Stimulated activated CD4-positive, alpha-beta T cell treated with anti-CD3 and anti-CD28 coated beads, Interleukin-15, amount 100 ng/mL, for 24 hours (primary cell): ENCODE results near the gene PLA2G2D.
A peak's percentile ranks its signal among the peaks of the same experiment; 100 is the strongest.

ENCODE experiments used
- DNase-seq: peaks from one replicate; pipeline ENCODE4 v3.0.0-alpha.2; 2020

Gene PLA2G2D, protein sequence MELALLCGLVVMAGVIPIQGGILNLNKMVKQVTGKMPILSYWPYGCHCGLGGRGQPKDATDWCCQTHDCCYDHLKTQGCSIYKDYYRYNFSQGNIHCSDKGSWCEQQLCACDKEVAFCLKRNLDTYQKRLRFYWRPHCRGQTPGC

DNA sequence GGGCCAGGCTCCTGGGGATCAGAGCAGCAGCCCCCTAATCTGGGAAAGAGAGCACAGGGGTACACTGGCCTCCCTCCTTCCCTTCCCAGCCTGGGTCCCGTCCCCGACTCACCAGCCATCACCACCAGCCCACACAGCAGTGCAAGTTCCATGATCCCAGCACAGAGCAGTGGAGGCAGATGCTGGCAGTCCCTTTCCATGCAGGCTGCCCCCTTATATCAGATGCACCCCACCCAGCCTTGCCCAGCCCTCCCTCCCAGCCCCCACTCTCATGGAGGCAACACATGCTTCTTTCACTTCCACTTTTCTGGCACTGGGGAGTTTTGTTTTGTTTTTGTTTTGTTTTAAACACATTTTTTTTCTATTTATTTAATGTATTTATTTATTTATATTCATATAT lies at the start of gene PLA2G2D:
TSS of gene PLA2G2D (minus strand) at position 190 of the 400 bp plus-strand sequence. CDS start at position 152, 38 bp downstream.
- DNase-seq: no peak

DNA sequence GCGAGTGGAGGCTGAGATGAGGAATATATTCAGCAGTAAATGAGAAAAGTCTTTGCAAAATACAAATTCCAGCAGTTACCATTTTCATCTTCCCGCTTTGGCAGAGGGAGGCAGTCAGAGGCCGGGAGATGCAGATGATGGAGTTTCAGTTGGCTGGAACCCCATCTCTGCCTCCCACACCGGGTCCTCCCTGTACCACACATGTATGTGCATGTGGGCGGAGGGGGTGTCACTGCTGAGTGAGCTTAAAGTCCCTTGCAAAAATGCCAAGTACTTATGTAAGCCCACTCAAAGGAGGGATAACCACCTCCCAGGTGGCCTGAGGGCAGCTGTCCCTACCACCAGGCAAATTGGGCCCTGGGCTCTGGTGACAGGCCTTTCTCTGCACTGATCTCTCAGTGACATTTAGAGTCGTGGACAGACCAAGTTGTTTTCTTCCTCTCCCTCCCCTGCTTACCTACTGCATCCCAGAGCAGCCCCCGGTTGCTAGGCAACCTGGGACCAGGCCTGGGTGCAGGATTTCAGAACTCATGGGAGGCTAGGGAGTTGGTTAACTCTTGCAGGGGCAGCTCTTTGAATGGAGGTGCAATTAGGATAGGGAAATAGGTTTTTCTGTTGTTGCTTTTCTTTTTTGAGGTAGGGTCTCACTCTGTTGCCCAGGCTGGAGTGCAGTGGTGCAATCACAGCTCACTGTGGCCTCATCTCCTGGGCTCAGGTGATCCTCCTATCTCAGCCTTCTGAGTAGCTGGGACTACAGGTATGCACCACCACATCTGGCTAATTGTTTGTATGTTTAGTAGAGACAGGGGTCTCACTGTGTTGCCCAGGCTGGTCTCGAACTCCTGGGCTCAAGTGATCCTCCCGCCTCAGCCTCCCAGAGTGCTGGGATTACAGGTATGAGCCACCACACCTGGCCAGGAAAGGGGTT lies 49.5 kb upstream of the PLA2G2D start:
- DNase-seq: no peak

DNA sequence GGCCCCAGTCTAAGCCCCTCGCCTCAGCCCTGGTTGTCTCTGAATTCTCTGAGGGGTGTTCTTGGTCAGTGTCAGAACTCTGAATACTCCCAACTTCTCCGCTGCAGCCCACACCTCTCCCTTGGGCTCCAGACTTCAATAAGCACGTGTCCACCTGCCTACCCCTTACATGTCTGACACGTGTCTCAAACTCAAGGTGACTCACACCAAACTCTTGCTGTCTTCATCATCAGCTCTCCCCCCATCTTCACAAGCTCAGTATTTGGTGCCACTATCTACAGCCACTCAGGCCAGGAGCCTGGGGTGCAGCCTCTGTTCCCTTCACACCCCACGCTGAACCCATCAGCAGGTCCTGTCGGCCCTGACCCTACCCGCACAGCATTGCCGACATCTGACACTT lies 47.8 kb upstream of the PLA2G2D start:
- no peak for DNase-seq

DNA sequence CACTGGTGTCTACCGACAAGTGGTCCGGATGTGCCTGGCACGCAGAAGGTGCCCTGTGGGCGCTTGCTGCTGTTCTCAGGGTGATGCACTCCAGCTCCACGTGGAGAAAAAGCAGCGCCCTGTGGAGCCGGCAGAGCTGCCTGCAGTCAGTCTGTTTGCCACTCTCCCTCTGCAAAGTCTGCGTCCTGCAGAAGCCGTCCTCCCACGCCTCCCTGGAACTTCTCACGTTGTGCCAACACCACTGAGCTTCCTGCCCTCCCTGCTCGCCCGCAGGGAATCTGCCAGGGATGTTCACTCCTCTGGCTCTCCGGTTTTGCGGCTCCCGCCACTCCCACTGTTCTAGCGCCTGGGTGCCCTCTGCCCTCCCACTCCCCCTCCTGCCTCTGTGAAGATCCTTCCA lies 46.7 kb upstream of the PLA2G2D start:
- DNase-seq: no peak

DNA sequence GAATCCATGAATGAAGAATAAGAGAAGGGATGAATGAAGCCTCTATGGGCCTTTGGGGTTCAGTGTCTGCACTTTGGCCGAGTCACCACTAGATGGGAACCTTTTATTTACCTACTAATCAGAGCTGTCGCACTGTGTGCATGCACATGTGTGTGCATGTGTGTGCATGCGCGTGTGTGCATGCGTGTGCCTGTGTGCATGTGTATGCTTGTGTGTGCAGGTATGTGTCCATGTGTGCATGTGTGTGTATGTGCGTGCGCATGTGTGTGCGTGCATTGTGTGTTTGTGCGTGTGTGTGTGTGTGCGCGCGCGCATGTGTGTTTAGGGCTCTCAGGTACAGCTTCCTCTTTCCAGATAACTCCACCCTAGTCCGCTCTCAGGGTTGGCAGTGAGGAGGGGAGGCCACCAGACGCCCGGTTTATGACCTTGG lies 46.2 kb upstream of the PLA2G2D start:
- DNase-seq: no peak

DNA sequence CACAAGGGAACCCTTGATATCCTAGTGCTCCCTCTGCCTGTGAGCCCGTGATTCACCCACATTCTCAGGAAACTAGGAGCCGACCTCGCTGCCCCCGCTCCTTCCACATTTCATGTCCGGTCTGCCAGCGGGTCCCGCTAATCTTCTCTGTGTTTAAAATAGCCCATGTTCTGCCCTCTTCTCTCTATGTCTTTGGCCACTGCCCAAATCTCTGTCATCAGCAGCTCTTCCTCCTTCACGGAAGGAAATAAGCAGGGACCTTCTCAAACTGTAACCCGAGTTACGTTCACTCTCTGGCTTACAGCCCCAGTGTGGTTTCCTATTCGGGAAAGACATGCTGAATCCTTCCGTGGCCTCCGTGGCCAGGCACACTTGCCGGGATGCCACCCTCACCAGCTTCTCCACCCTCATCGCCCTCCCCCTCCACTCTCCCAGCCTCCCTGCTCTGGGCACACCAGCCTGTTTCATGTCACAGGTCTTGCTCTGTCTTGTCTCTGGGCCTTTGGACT lies 45.4 kb upstream of the PLA2G2D start:
- no peak for DNase-seq

DNA sequence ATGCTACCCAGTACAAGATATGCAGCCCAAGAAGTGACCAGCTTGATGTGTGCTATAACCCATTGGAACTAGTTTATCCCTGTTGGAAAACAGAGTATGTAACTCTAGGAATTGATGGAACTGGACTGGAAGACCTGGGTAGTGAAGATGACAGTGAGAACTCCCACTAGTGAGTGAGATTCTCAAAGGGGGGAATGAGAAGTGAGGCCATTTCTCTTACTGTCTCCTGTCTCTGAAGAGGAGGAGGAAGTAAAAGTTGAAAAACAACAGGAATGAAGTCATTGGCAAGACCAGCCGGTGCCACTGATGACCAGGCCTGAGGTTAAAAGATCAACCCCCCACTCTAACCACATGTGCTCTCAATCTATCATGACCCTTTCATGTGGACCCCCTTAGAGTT lies 40.7 kb upstream of the PLA2G2D start:
- DNase-seq: no peak

DNA sequence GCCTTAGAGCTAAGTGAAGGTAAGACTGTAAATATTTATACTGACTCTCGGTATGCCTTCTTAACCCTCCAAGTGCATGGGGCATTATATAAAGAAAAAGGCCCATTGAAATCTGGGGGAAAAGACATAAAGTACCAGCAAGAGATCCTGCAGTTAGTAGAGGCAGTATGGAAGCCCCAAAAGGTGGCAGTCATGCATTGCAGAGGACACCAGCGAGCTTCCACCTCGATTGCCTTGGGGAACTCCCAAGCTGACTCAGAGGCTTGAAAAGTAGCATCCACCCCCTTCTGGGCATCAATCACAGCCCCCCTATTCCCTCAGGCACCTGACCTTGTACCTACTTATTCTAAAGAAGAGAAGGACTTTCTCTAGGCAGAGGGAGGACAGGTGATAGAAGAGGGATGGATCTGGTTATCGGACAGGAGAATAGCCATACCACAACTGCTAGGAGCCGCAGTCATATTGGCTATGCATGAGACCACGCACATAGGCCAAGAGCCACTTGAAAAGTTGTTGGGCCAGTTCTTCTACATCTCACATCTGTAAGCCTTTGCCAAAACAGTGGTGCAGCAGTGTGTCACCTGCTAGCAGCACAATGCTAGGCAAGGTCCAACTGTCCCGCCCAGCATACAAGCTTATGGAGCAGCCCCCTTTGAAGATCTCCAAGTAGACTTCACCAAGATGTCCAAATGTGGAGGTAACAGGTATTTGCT lies 39.2 kb upstream of the PLA2G2D start:
- DNase-seq: peak; percentile 36

DNA sequence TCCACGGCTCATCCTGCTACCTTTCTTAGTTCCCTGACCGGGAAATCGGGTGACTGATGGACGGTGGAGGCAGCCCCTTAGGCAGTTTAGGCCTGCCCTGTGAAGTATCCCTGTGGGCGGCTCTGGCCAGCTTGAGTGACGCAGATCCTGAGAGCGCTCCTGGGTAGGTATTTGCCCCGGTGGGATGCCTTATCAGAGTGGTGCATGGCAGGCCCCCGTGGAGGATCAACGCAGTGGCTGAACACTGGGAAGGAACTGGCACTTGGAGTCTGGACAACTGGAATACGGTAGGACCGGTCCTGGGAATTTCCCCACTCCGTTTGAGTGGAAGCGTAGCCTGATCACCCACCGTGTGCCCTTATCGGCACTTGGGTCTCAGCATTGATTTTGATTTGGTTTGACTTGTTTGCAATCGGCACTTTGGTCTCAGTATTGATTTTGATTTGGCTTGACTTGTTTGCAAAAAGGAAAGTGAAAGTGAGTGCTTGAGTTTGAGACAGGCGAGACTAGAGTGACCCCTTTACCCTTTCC lies 35.0 kb upstream of the PLA2G2D start:
- DNase-seq: no peak

DNA sequence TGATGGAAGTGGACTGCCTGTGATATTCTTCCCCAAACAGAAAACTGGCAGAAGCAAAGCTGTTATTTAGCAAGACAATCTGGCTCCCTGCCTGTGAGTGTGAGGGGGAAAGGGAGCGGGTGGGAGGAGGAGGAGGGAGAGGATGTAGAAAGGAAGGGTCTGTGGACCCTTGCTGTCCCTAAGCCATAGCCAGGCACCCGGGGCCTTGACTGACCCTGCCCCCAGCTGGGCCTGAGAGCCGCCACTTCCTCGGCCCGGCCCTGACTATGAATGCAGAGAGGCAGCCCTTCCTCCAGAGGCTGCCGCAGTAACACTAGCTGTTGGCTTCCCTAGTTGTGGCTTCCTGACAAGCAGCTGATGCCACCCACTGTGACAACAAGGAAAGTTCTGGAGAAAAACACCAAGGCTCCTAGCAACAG lies 33.7 kb upstream of the PLA2G2D start:
- no peak for DNase-seq

DNA sequence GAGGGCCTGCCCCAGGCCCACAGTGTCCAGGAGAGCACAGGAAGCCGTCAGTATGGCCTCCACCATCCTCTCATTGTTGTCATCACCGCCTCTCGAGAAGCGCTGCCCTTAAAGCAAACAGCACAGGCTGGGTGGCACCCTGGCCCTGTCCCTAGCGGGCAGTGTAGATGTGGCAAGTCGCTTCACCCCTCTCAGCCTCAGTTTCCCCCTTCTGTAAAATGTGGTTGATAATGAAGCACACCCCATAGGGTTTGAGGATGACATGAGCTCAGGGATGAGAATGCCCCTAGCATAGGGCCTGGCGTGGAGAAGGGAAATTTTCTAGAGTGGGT lies 33.2 kb upstream of the PLA2G2D start:
- DNase-seq: no peak

DNA sequence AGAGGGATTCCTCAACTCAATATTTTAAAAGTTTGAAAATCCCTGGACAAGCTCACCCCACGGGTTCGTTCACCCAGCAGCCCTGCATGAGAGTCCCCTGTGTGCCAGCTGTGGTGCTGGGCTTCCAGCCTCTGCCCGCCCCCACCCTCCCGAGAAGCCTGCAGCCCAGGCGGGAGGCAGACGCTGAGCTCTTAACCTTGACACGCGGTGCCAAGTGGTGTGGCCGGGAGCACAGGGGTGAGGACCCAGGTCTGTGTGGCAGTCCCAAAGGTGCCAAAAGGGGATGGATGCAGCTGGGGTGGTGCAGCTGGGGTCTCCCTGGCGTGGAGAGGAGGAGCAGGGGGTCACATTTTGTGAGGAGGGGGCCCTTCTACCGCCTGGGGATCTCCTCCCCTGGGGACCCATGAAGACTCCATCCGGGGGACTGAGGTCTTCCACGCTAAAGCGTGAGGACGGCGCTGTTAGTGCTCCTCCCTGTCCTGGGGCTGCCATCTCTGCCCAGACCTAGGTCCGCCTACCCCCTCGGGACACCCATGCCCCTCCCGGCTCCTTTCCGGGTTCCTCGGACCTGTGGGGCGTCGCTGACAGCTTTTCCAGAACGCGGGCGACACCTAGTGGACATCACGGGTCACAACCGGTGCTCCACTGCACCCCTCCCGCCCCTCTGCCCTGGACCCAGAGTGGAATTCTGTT lies 32.7 kb upstream of the PLA2G2D start:
- peak; percentile 85 for DNase-seq

DNA sequence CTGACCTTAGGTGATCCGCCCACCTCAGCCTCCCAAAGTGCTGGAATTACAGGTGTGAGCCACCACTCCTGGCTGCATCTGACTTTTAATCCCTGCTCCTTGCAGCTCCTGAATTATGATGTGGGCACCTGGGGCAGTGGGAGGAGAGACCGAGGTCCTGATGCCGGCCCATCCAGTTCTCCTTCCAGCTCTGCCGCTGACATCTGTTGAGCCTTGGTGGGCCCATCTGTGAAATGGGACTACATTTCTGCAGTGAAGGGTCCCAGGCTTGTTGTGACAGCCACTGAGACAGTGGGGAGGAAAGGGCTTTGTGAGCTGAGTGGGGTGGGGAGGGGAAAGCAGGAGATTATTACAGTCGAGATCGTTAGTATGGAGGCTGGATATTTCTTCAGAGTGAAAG lies 31.6 kb upstream of the PLA2G2D start:
- DNase-seq: no peak

DNA sequence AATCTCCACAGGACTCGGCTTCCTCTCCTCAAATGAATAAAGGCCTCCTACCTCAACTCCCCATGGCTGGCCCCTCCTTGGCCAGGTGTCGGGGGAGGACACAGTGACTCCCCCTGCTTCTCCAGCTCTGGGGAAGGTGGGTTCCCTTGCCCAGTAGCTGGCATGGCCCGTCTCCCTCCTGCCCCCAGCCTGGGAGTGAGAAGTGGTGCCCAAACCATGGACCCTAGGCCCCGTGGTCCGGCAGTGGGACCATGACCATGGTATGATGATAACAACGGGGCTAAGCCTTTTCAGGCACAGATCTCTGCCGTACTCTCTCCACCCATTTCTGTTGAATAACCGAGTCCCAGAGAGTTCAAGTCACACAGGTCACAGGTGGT lies 31.0 kb upstream of the PLA2G2D start:
- DNase-seq: no peak

DNA sequence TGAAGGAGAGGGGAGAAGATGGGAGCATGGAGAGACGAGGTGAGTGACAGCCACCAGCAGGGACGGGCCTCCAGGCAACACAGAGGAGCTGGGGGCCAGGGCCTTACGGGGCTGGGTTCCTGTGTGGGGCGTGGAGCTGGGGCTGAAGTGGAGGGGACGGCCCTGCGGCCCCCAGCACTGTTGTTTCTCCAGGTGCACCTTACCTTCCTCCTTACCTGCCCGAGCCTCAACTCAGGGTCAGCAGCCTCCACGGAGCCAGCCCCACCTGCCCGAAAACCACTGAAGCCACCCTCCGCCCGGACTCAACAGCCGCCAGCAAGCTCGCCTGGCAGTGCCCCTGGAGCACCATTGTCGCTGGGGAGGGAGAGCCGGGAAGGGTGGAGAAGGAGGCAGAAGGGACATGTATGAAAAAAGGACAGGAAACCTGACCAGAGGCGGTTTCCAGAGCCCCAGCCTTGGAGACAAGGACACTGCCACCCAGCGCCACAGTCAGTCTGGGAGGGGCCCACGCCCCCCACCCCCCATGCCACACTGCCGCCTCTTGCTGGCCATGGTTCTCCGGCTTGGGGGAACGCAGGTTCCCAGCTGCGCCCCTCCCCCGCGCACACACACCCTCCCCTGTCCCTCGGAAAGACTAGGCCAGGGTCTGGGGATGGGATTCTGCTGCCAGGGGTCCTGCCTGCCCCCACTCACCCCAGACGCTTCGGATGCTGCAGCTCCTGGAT lies 30.4 kb upstream of the PLA2G2D start:
- DNase-seq: no peak

DNA sequence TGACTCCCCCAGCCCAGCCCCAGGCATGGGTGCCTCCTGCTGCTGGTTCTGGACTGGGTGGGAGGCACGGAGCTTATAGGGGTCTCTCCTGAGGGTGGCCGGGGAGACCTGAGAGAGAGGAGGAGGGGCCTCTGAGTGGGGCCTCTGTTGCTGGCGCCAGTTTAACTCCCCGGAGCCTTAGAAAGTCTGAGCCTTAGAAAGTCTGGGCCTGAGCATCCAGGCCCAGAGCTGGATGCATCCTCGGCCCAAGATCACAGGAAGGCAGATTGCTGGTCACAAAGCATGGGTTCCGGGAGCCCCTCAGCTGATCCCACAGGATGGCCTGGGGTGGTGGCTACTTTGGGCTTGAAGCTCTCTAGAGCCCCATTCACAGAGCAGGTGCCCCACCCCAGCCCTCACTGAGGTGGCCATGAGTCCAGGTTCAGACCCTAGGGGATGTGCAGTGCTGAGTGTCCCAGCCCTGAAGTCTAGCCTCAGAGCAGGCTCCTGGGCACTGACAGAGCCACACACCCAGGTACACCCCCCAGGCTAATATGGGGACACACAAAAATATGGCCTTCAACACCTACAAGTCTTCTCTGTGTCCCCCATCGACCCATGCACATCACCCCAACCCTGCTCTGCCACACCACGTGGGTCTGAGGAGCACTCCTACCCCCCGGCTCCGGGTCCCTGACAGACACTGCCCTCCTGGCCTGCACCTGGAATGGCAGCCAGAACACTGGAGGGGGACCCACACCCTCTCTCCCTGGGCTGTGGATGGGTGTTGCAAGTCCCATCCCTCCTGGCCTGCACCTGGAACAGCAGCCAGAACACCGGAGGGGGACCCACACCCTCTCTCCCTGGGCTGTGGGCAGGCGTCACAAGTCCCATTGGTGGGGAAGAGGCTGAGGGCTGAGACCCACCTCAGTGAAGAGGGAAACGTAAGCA lies 29.5 kb upstream of the PLA2G2D start:
- no peak for DNase-seq

DNA sequence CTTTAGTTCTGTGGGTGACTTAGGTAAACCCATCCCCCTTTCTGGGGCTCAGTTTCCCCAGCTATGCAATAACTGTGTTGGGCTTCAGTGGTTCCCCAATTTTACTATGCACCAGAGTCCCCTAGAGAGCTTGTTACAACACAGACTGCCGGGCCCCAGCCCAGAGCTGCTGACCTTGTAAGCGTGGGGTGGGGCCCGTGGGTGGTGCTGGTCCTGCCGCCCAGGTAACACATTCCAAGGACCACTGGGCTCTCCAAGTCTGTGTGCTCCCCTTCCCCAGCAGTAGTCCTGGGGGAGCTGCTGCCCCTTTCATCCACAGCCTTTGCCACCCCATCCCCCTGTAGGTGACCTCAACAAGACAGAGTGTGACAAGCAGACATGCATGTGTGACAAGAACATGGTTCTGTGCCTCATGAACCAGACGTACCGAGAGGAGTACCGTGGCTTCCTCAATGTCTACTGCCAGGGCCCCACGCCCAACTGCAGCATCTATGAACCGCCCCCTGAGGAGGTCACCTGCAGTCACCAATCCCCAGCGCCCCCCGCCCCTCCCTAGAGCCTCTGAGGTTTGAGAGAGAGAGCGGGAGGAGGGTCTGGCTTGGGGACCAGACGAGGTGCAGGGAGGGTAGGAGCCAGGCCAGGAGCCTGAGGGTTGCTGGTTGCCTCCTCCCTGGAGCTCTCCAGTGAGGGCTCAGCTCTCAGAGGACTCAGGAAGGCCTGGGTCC lies 28.7 kb upstream of the PLA2G2D start:
- no peak for DNase-seq

DNA sequence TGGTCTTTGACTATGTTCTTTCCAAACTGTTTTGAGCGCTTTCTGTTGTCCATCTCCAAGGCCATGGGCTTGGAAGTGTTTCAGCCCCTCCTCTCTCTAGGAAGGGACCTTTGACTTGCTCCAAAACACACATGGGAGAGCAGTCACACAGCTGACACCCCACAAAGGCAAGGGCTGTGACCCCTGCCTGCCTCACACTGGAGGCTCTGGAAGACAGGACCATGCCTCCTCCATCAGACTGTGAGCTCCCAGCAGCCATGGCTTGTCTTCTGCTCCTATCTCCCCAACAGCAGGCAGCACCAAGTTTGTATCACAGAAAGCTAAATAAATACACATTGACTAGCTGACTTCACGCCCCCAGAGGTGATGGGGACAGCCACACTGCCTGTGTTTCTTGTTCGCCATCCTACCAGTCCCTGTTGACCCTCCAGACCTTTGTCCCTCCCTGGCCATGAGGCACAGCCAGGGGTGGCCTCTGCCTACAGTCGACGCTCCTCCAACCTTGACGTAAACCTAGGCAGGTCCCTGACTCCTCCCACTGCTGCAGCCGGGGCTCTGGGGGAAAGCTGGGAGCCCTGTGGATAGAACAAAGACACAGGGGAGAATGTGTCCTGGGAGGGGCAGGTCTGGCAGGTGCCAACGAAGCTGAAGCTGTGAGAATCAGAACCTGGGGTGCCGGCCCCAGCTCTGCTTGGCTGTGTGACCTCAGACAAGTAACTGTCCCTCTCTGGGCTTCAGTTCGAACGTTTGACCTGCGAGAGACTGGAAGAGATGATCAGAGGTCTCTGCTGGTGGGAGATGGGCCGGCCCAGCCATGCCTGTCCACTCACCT lies 24.6 kb upstream of the PLA2G2D start:
- no peak for DNase-seq

DNA sequence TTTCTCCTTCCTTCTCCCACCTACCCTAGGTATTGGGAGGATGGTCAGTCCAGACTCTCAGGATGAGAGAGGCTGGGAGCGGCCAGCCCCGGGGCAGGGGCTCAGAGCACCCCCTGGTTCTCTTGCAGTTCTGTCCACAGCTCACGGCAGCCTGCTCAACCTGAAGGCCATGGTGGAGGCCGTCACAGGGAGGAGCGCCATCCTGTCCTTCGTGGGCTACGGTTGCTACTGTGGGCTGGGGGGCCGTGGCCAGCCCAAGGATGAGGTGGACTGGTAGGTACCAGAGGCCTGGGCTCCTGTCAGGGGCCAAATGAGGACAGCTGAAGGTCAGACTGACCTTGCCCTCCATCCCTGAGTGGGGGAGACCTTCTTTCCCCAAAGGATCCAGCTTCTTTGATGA lies 24.0 kb upstream of the PLA2G2D start:
- no peak for DNase-seq
